ENCODE data around the gene ZNF655.

ZNF655 gene

DNA sequence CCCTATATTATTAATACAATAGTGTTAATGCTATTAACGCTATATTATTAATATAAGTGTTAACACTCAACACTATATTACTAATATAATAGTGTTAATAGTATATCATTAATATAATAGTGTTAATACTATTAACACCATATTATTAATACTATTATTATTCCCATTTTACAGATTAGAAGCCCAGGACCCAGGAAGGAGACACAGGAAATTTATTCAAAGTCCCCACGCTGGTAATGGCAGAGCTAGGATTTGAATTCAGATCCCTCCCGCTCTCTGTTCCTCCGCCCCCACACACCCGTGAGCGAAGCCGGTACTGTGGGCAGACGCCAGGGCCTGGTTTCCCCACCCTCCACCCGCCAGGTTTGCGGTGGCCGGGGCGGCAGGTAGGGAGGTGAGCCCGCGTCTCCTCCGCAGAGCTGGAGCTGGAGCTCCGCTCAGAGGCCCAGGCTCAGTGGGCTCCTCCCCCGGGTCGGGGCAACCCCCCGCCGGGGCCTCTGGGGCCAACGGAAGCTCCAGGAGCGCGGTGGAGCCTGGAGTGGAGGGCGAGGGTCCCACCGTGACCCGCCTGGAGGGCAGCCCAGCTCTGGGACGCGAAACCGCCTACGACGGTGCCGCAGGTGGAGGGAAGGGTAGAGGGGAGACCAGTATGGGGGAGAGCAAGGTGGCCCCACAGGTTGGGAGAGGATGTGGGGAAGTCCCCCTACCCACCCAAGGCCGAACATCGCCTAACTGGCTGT lies 39.5 kb downstream of the ZNF655 start, which contains the start of gene TMEM225B:
TSS of gene TMEM225B (plus strand) at position 506 of the 740 bp plus-strand sequence. CDS start 6,122 bp downstream, outside the sequence.
- Mint-ChIP-seq H3K9me3 (no peaks in the 10 kb centered on the region), H3K4me3 (no peak within 1 kb of the TSS), H3K27me3 (no peaks in the 10 kb centered on the region), H3K36me3 (ENCODE audit: insufficient read depth) (no peaks in the 10 kb centered on the region), H3K27ac (ENCODE audit: low read depth) (no peak within 1 kb of the TSS), H3K4me1 (no peaks in the 10 kb centered on the region)
- DNase-seq (ENCODE audit: low spot score in 2 of 2) (no peak), ATAC-seq (replicated peaks; ENCODE audit: extremely low read depth, poor library complexity, severe bottlenecking) (no peak)

DNA sequence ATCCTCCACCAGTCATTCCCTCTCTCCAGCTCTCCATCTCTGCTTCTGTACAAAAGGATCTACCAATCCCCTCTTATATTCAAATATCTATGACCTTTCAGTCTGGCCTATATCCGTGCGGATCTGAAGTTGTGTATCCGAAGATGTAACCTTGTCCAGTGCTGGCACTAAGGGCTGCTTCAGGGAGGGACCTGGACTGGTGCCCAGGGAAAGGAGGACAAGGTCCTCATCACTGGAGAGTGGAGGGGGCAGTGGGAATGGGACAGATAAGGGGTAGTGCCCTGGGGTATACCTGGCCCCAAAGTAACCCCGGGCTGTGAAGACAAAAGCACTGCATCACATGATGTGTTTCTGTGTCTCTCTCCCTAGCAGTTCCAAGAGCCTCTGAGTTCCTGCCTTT lies 41.4 kb downstream of the ZNF655 start:
- Mint-ChIP-seq H3K27ac (ENCODE audit: low read depth) (no peak overlapping the region), H3K27me3 (no peaks in the 10 kb centered on the region), H3K9me3 (no peaks in the 10 kb centered on the region), H3K4me1 (no peaks in the 10 kb centered on the region), H3K36me3 (ENCODE audit: insufficient read depth) (no peaks in the 10 kb centered on the region), H3K4me3 (no peak overlapping the region)
- DNase-seq (ENCODE audit: low spot score in 2 of 2), result no peak
- no peak for ATAC-seq (replicated peaks; ENCODE audit: extremely low read depth, poor library complexity, severe bottlenecking)

DNA sequence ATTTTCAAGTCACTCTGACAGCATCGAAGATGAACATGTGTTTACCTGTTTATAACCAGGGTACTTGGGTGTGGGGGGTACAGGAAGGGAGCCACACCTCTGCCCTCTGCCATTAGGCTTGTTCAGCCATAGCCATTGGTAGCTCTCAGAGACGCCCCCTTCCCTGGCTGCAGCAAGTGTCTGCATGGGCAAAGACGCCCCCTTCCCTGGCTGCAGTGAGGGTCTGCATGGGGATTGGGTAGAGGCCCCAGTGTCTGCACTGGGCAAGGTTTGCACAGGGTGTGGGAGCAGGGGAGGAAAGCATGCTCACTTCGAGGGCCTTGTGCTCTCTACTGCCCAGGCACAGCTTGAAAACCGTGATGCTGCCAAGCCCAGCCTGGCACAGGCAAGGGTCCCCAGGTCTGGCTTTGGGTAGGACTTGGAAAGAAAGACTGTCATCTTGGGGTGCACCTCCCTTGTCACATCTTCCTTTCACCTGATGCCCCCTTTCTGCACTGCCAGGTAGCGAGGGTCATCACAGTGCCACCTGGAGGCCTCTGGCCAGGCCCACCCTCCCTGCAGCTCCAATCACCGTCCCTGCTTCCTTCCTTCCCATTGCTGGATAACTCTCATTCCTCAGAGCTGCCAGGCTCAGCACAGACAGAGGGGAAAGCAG lies 43.3 kb downstream of the ZNF655 start:
- no peak for DNase-seq (ENCODE audit: low spot score in 2 of 2)
- no peak for ATAC-seq (replicated peaks; ENCODE audit: extremely low read depth, poor library complexity, severe bottlenecking)
- Mint-ChIP-seq H3K4me3 (no peak overlapping the region), H3K27me3 (no peaks in the 10 kb centered on the region), H3K27ac (ENCODE audit: low read depth) (no peak overlapping the region), H3K4me1 (no peaks in the 10 kb centered on the region), H3K36me3 (ENCODE audit: insufficient read depth) (no peaks in the 10 kb centered on the region), H3K9me3 (no peaks in the 10 kb centered on the region)

DNA sequence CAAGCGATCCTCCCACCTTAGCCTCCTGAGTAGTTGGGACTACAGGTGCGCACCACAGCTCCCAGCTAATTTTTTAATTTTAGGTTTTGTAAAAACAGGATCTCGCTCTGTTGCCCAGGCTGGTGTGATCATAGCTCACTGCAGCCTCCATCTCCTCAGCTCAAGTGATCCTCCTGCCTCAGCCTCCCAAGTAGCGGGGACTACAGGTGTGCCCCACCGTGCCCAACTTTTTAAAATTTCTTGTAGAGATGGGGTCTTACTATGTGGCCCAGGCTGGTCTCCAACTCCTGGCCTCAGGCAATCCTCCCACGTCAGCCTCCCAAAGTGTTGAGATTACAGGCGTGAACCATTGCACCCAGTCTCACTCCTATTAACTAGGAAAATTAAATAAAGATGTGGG lies 47.1 kb downstream of the ZNF655 start:
- no peak for DNase-seq (ENCODE audit: low spot score in 2 of 2)
- Mint-ChIP-seq H3K4me3 (no peak overlapping the region), H3K27ac (ENCODE audit: low read depth) (no peak overlapping the region), H3K27me3 (peaks cover 18% of the 10 kb centered on the region), H3K4me1 (no peaks in the 10 kb centered on the region), H3K9me3 (no peaks in the 10 kb centered on the region), H3K36me3 (ENCODE audit: insufficient read depth) (no peaks in the 10 kb centered on the region)
- ATAC-seq (replicated peaks; ENCODE audit: extremely low read depth, poor library complexity, severe bottlenecking), result no peak

DNA sequence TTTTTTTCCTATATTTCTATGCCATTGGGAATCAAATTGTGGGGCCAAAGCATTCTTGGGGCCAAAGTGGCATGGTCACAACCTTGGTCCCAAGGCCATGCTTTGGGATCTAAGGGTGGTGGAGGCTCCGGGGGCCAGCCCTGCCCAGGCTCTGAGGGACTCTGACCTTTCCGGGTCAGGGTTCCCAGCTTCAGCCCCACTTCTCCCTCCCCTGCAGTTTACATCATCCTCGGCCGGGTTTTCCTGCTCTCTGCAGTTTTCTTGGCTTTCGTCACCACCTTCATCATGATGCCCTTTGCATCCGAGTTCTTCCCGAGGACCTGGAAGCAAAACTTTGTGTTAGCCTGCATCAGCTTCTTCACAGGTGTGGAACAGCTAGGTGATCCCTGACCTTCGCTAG lies 48.1 kb downstream of the ZNF655 start:
- peaks cover 22% of the 10 kb centered on the region for H3K27me3 Mint-ChIP-seq
- no peak for DNase-seq (ENCODE audit: low spot score in 2 of 2)
- no peak overlapping the region for H3K4me3 Mint-ChIP-seq
- H3K36me3 Mint-ChIP-seq (ENCODE audit: insufficient read depth), result no peaks in the 10 kb centered on the region
- H3K4me1 Mint-ChIP-seq, result no peaks in the 10 kb centered on the region
- H3K27ac Mint-ChIP-seq (ENCODE audit: low read depth), result no peak overlapping the region
- no peak for ATAC-seq (replicated peaks; ENCODE audit: extremely low read depth, poor library complexity, severe bottlenecking)
- no peaks in the 10 kb centered on the region for H3K9me3 Mint-ChIP-seq

DNA sequence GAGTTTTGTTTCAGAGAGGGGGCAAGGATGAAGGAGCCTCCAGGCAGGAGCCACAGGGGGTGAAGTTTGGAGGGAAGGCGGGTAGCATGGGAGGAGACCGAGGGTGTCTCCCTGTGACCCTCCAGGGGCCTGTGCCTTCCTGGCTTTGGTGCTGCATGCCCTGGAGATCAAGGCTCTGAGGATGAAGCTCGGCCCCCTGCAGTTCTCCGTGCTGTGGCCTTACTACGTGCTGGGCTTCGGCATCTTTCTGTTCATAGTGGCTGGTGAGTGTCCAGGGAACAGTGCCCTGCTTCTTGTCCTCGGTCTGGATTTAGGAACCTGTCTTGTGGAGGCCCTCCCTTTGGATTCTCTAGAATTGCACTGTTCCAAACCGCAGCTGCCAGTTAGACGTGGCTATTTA lies 49.1 kb downstream of the ZNF655 start:
- Mint-ChIP-seq H3K4me3 (no peak overlapping the region), H3K27ac (ENCODE audit: low read depth) (no peak overlapping the region), H3K4me1 (no peaks in the 10 kb centered on the region), H3K27me3 (peaks cover 22% of the 10 kb centered on the region), H3K36me3 (ENCODE audit: insufficient read depth) (no peaks in the 10 kb centered on the region), H3K9me3 (no peaks in the 10 kb centered on the region)
- ATAC-seq (replicated peaks; ENCODE audit: extremely low read depth, poor library complexity, severe bottlenecking) (no peak), DNase-seq (ENCODE audit: low spot score in 2 of 2) (no peak)

DNA sequence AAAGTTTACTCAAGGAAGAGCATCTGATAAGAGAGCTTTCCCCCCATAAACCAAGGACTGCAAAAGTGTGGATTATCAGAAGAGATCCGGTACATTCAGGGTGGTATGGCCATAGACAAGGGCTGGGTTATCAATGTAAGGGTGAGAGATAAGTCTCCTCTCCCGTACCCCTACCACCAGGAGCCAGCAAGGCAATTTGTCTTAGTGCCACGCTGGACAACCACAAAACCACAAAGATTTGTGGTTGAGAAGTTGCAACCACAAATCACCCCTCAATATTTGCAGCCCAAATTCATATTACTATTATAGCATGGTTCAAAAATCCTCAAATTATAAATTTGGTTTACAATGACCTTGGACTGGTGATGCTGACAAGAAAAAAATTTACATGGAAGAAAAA lies 56.1 kb downstream of the ZNF655 start:
- H3K36me3 Mint-ChIP-seq (ENCODE audit: insufficient read depth), result peaks cover 10% of the 10 kb centered on the region
- peaks cover 14% of the 10 kb centered on the region for H3K27me3 Mint-ChIP-seq
- DNase-seq (ENCODE audit: low spot score in 2 of 2) (no peak), ATAC-seq (replicated peaks; ENCODE audit: extremely low read depth, poor library complexity, severe bottlenecking) (no peak)
- peak overlapping the region; percentile 31 for H3K4me3 Mint-ChIP-seq
- H3K27ac Mint-ChIP-seq (ENCODE audit: low read depth), result no peak overlapping the region
- no peaks in the 10 kb centered on the region for H3K9me3 Mint-ChIP-seq
- H3K4me1 Mint-ChIP-seq, result peaks cover 38% of the 10 kb centered on the region

DNA sequence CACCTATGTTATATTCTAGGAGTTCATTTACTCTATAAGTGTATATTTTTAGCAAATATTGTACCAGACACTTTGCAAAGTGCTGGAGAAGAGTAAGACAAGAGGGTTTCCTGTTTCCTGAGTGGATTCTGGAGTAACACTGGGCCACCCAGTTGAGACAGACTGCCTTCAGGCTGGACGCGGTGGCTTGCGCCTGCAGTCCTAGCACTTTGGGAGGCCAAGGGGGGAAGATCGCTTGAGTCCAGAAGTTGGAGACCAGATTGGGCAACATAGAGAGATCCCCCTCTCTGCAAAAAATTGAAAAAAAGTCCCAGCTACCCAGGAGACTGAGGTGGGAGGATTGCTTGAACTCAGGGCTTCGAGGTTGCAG lies 57.5 kb downstream of the ZNF655 start:
- DNase-seq (ENCODE audit: low spot score in 2 of 2) (no peak), ATAC-seq (replicated peaks; ENCODE audit: extremely low read depth, poor library complexity, severe bottlenecking) (no peak)
- peak overlapping the region; percentile 97 for H3K4me3 Mint-ChIP-seq
- peak overlapping the region; percentile 93 for H3K27ac Mint-ChIP-seq (ENCODE audit: low read depth)
- peaks cover 21% of the 10 kb centered on the region for H3K36me3 Mint-ChIP-seq (ENCODE audit: insufficient read depth)
- H3K27me3 Mint-ChIP-seq, result no peaks in the 10 kb centered on the region
- peaks cover 42% of the 10 kb centered on the region for H3K4me1 Mint-ChIP-seq
- no peaks in the 10 kb centered on the region for H3K9me3 Mint-ChIP-seq

DNA sequence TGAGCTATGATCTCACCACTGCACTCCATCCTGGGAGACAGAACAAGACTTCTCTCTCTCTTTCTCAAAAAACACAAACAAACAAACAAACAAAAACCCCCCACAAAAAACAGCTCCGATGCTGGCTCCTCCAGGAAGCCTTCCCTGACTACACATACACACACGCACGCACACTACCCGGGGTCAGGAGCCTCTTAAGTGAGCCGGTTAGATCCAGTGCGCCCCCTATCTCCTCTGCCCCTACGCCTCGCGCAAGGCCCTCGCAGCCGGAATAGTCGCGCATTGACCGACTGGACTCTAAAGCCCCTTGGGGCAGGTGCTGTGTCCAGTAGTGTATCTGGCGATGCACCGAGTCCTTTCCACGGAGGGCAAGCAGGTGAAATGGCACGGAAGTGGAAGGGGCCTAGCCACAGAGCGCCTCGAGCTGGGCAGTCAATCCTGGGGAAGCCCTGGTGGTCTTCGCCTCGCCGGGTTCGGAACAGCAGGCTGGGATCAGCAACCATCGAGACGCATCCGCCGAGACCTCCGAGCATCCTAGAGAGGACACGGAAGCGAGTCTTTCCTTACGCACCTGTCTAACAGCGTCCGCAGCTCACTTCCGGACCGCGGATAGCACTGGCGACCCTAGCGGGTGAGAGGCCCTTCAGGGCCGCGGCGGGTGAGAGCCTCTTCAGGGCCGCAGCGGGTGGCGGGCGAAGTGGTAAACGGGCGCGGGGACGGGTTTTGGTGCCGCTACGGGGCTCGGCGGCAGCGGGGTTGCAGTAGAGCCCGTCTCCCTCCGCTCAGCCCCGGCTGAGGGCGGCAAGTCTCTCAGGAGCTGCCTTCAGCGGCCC lies 58.1 kb downstream of the ZNF655 start, which contains the start of gene ZSCAN25:
TSS of gene ZSCAN25 (plus strand) at position 588 of the 833 bp plus-strand sequence. CDS start 2,661 bp downstream, outside the sequence.
- Mint-ChIP-seq H3K4me3 (peak within 1 kb of the TSS; percentile 97), H3K27me3 (no peaks in the 10 kb centered on the region), H3K9me3 (no peaks in the 10 kb centered on the region), H3K4me1 (peaks cover 42% of the 10 kb centered on the region), H3K27ac (ENCODE audit: low read depth) (peak within 1 kb of the TSS; percentile 93), H3K36me3 (ENCODE audit: insufficient read depth) (peaks cover 24% of the 10 kb centered on the region)
- ATAC-seq (replicated peaks; ENCODE audit: extremely low read depth, poor library complexity, severe bottlenecking) (peak; percentile 96), DNase-seq (ENCODE audit: low spot score in 2 of 2) (peak; percentile 69 to 73)

DNA sequence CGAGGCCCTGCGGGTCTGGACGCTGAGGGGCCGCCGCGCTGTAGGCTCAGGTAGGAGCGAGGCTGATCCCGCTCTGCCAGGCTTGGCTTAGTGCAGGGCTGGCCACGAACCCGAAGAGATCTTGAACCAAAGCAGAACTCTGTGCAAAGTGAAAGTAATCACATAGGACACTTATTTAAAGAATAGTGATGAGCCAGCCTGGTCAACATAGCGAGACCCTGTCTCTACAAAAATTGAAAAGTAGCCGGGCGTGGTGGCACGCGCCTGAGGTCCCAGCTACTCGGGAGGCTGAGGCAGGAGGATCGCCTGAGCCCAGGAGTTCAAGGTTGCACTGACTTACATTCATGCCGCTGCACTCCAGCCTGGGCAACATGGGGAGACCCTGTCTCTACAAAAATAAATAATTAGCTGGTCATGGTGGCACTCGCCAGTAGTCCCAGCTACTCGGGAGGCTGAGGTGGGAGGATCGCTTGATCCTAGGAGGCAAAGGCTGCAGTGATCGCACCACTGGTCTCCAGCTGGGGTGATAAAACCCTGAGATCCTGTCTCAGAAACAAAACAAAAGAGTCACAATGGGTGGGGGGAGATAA lies 58.8 kb downstream of the ZNF655 start:
- Mint-ChIP-seq H3K36me3 (ENCODE audit: insufficient read depth) (peaks cover 30% of the 10 kb centered on the region), H3K4me3 (peak overlapping the region; percentile 97), H3K4me1 (peaks cover 42% of the 10 kb centered on the region), H3K27me3 (no peaks in the 10 kb centered on the region), H3K27ac (ENCODE audit: low read depth) (peak overlapping the region; percentile 93), H3K9me3 (no peaks in the 10 kb centered on the region)
- no peak for ATAC-seq (replicated peaks; ENCODE audit: extremely low read depth, poor library complexity, severe bottlenecking)
- no peak for DNase-seq (ENCODE audit: low spot score in 2 of 2)

DNA sequence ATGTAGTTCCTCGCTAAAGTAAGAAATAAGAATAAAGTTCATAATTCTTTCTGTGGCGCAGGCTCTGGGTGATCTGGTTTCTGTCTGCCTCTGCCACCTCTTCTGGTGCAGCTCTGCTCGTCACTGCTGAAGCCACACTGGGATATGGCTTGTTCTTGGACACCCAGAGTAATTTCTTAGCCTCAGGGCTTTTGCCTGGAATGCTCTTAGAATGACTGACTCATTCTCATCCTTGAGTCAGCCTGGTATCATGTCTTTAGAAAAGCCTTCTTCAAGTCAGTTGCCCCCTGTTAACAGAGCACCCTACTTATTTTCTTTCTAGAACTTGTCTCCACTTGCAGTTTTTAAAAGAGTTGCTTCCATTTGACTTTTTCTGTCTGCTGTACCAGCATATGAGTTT lies 60.3 kb downstream of the ZNF655 start:
- Mint-ChIP-seq H3K27me3 (no peaks in the 10 kb centered on the region), H3K4me1 (peaks cover 50% of the 10 kb centered on the region), H3K27ac (ENCODE audit: low read depth) (no peak overlapping the region), H3K4me3 (peak overlapping the region; percentile 97), H3K9me3 (no peaks in the 10 kb centered on the region), H3K36me3 (ENCODE audit: insufficient read depth) (peaks cover 35% of the 10 kb centered on the region)
- DNase-seq (ENCODE audit: low spot score in 2 of 2) (no peak), ATAC-seq (replicated peaks; ENCODE audit: extremely low read depth, poor library complexity, severe bottlenecking) (no peak)

DNA sequence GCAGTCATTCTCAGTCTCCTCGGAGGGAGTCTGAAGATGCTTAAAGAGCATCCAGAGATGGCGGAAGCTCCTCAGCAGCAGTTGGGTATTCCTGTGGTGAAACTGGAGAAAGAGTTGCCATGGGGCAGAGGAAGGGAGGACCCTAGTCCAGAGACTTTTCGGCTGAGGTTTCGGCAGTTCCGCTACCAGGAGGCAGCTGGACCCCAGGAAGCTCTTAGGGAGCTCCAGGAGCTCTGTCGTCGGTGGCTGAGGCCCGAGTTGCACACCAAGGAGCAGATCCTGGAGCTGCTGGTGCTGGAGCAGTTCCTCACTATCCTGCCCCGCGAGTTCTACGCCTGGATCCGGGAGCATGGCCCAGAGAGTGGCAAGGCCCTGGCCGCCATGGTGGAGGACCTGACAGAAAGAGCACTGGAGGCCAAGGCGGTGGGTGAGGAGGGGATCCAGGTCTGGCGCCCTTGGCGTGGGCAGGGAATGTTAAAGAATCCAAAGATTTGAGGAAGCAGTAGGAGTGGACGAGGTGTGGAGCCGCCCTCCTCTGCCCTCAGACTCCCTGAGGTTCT lies 61.2 kb downstream of the ZNF655 start:
- H3K9me3 Mint-ChIP-seq, result no peaks in the 10 kb centered on the region
- no peak overlapping the region for H3K27ac Mint-ChIP-seq (ENCODE audit: low read depth)
- ATAC-seq (replicated peaks; ENCODE audit: extremely low read depth, poor library complexity, severe bottlenecking) (no peak), DNase-seq (ENCODE audit: low spot score in 2 of 2) (no peak)
- H3K4me1 Mint-ChIP-seq, result peaks cover 59% of the 10 kb centered on the region
- no peak overlapping the region for H3K4me3 Mint-ChIP-seq
- peaks cover 40% of the 10 kb centered on the region for H3K36me3 Mint-ChIP-seq (ENCODE audit: insufficient read depth)
- no peaks in the 10 kb centered on the region for H3K27me3 Mint-ChIP-seq
